T-helper 1 cell (primary cell): ENCODE measurements around the gene GINS2.

Source experiments
- DNase-seq, 5 donors: peaks; one replicate each; pipeline ENCODE4 v3.0.0-alpha.2; 2012 to 2020
- total RNA-seq, 4 donors: gene quantifications; one replicate each; lab custom pipeline; 2026; lab: John Stamatoyannopoulos, UW

Gene GINS2
- total RNA-seq, result 0.59 to 3.4 (median 1.8) reads per million in 4 donors

- peak; percentile 84 to 94 (median 86) for DNase-seq
Measured at GRCh38 chr16:85688586-85689284, at the start of gene GINS2. TSS of gene GINS2 (minus strand) at chr16:85688954. CDS start at chr16:85688898, 56 bp downstream.

- DNase-seq, result no peak
Measured at GRCh38 chr16:85736921-85737320, 48.2 kb upstream of the GINS2 start.

- no peak for DNase-seq
Measured at GRCh38 chr16:85735946-85736345, 47.2 kb upstream of the GINS2 start.

GRCh38 chr16:85735225-85735635 lies 46.5 kb upstream of the GINS2 start:
- peak in 4 of 5 donors; percentile 24 to 46 (median 33) for DNase-seq

GRCh38 chr16:85734311-85735017 lies 45.7 kb upstream of the GINS2 start:
- DNase-seq, result no peak

- no peak for DNase-seq
Measured at GRCh38 chr16:85733839-85734170, 45.1 kb upstream of the GINS2 start.

GRCh38 chr16:85733155-85733838 lies 44.5 kb upstream of the GINS2 start:
- no peak for DNase-seq

- no peak for DNase-seq
Measured at GRCh38 chr16:85731179-85731578, 42.4 kb upstream of the GINS2 start.

- no peak for DNase-seq
Measured at GRCh38 chr16:85730186-85730465, 41.4 kb upstream of the GINS2 start.

- no peak for DNase-seq
Measured at GRCh38 chr16:85729452-85730185, 40.9 kb upstream of the GINS2 start.

GRCh38 chr16:85728879-85729278 lies 40.1 kb upstream of the GINS2 start:
- no peak for DNase-seq

- DNase-seq, result no peak
Measured at GRCh38 chr16:85724936-85725335, 36.2 kb upstream of the GINS2 start.

GRCh38 chr16:85724126-85724879 lies 35.5 kb upstream of the GINS2 start:
- no peak for DNase-seq

GRCh38 chr16:85722128-85722893 lies 33.6 kb upstream of the GINS2 start:
- no peak for DNase-seq

- no peak for DNase-seq
Measured at GRCh38 chr16:85720302-85720637, 31.5 kb upstream of the GINS2 start.

- no peak for DNase-seq
Measured at GRCh38 chr16:85719605-85720301, 31.0 kb upstream of the GINS2 start.

GRCh38 chr16:85718682-85719081 lies 29.9 kb upstream of the GINS2 start:
- DNase-seq, result no peak

- no peak for DNase-seq
Measured at GRCh38 chr16:85718153-85718477, 29.4 kb upstream of the GINS2 start.

GRCh38 chr16:85717393-85718152 lies 28.8 kb upstream of the GINS2 start:
- peak in 4 of 5 donors; percentile 36 to 54 (median 48) for DNase-seq

- DNase-seq, result no peak
Measured at GRCh38 chr16:85716680-85717038, 27.9 kb upstream of the GINS2 start.
